GM18873 (cell line): ENCODE data around the gene TMEM145.
A peak's percentile ranks its signal among the peaks of the same experiment; 100 is the strongest.
"Not testable (repeated sequence)": the region's sequence is repeated elsewhere in the genome, so short reads cannot be mapped to it uniquely, and the experiment has no call there.

Source experiments
- ATAC-seq: cut with Tn5 transposase; IDR thresholded peaks from one replicate; pipeline ENCODE4 v1.9.1; 2021; ENCODE audit warnings: mild to moderate bottlenecking, moderate library complexity, moderate number of reproducible peaks; ENCODE audit not compliant: unreplicated experiment, low FRiP score

The TMEM145 gene

GRCh38 chr19:42313096-42313839 is at the start of gene TMEM145:
Gene TMEM145 (plus strand): TSS chr19:42313309. CDS start chr19:42313377, 68 bp downstream.
- no peak for ATAC-seq

GRCh38 chr19:42266105-42266504 is 47.0 kb upstream of the TMEM145 start:
- ATAC-seq = not testable (repeated sequence)

- ATAC-seq = not testable (repeated sequence)
Observed at GRCh38 chr19:42266928-42267603, 46.0 kb upstream of the TMEM145 start.

- no peak for ATAC-seq
Observed at GRCh38 chr19:42267644-42268141, 45.4 kb upstream of the TMEM145 start.

GRCh38 chr19:42268142-42268703 is 44.9 kb upstream of the TMEM145 start:
- ATAC-seq = peak; percentile 44

GRCh38 chr19:42268704-42269477 is 44.2 kb upstream of the TMEM145 start, which contains the start of gene CIC:
Gene CIC (plus strand): TSS chr19:42269252. CDS start chr19:42271784, 2,532 bp downstream.
- ATAC-seq = peak; percentile 73

- no peak for ATAC-seq
Observed at GRCh38 chr19:42269478-42270345, 43.4 kb upstream of the TMEM145 start.

- no peak for ATAC-seq
Observed at GRCh38 chr19:42270346-42271044, 42.6 kb upstream of the TMEM145 start.

GRCh38 chr19:42271045-42271419 is 42.1 kb upstream of the TMEM145 start:
- ATAC-seq = no peak

GRCh38 chr19:42271861-42272534 is 41.1 kb upstream of the TMEM145 start:
- no peak for ATAC-seq

GRCh38 chr19:42272535-42272897 is 40.6 kb upstream of the TMEM145 start:
- no peak for ATAC-seq

- ATAC-seq = no peak
Observed at GRCh38 chr19:42272989-42273406, 40.1 kb upstream of the TMEM145 start.

GRCh38 chr19:42273407-42274064 is 39.6 kb upstream of the TMEM145 start:
- ATAC-seq = no peak

- no peak for ATAC-seq
Observed at GRCh38 chr19:42274065-42274682, 38.9 kb upstream of the TMEM145 start.

GRCh38 chr19:42275103-42275502 is 38.0 kb upstream of the TMEM145 start:
- no peak for ATAC-seq

GRCh38 chr19:42275517-42275916 is 37.6 kb upstream of the TMEM145 start:
- no peak for ATAC-seq

GRCh38 chr19:42276284-42276683 is 36.8 kb upstream of the TMEM145 start:
- ATAC-seq = no peak

GRCh38 chr19:42276821-42277220 is 36.3 kb upstream of the TMEM145 start:
- ATAC-seq = no peak
